Gastrocnemius medialis (tissue), 4 donors: ENCODE data around the gene RPEL1.

Experiments used
- POLR2A ChIP-seq, 2 donors: fragments of 450-650 bp; IDR thresholded peaks; one replicate each; pipeline ENCODE4 v1.6.1; 2017; ENCODE audit warnings: antibody characterized with exemption in 2 of 2, mild to moderate bottlenecking in 2 of 2, moderate library complexity in 2 of 2
- TF ChIP-seq, protein P1 (sequence below), 5 experiments: fragments of 450-650 bp in 3 of 5; fragments of 200-600 bp in 2 of 5; sonication (generic) in 2 of 5; IDR thresholded peaks in 4 of 5; conservative IDR thresholded peaks in 1 of 5; 1 replicate in 4 of 5; 2 replicates in 1 of 5; pipeline ENCODE4 v1.5.1; 2016 to 2019; ENCODE audit warnings: antibody characterized with exemption in 5 of 5, mild to moderate bottlenecking in 3 of 5, moderate library complexity in 3 of 5

DNA sequence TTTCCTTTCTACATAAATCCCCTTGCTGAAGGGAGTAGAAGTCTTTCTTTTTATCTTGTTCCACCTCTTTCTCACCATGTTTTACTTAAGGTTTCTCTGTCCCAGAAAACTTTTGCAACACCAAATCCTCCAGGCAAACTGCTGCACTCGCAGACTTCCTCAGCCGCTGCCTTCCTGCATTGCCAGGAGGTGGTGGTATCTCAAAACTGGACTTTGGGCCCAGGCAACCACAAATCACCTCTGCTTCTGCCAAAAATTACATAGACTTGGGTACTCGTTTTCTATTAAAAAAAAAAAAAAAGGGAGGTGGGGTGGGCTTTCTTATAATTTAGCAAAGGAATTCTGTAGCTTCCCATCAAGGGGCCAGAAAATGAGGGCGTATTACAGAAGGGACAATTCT lies 45.9 kb downstream of the RPEL1 start:
- TF ChIP-seq, protein P1, sequence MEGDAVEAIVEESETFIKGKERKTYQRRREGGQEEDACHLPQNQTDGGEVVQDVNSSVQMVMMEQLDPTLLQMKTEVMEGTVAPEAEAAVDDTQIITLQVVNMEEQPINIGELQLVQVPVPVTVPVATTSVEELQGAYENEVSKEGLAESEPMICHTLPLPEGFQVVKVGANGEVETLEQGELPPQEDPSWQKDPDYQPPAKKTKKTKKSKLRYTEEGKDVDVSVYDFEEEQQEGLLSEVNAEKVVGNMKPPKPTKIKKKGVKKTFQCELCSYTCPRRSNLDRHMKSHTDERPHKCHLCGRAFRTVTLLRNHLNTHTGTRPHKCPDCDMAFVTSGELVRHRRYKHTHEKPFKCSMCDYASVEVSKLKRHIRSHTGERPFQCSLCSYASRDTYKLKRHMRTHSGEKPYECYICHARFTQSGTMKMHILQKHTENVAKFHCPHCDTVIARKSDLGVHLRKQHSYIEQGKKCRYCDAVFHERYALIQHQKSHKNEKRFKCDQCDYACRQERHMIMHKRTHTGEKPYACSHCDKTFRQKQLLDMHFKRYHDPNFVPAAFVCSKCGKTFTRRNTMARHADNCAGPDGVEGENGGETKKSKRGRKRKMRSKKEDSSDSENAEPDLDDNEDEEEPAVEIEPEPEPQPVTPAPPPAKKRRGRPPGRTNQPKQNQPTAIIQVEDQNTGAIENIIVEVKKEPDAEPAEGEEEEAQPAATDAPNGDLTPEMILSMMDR (IDR thresholded peaks at IDR 0.05 in 4 of 5, conservative IDR thresholded peaks at IDR 0.05 in 1 of 5) = no peak
- TF ChIP-seq POLR2A (IDR thresholded peaks at IDR 0.05) = no peak
